Adrenal gland (tissue), 5 donors: ENCODE data around the gene SDK1.

Source experiments
- CTCF ChIP-seq, 6 experiments: fragments of 450-650 bp in 4 of 6; fragments of 200-600 bp in 2 of 6; sonication (generic) in 1 of 6; IDR thresholded peaks; 1 replicate in 5 of 6; 2 replicates in 1 of 6; pipeline versions ENCODE4 v1.5.1 to v1.8.0; 2016 to 2021; ENCODE audit warnings: antibody characterized with exemption in 6 of 6, mild to moderate bottlenecking in 2 of 6, moderate library complexity in 1 of 6
- POLR2A ChIP-seq, 2 donors: fragments of 450-650 bp; IDR thresholded peaks; one replicate each; pipeline ENCODE4 v1.6.1; 2017; ENCODE audit warnings: antibody characterized with exemption in 2 of 2, mild to moderate bottlenecking in 2 of 2, moderate library complexity in 1 of 2
- donor health status: DM: no; HTN: no; CAD: no.

DNA sequence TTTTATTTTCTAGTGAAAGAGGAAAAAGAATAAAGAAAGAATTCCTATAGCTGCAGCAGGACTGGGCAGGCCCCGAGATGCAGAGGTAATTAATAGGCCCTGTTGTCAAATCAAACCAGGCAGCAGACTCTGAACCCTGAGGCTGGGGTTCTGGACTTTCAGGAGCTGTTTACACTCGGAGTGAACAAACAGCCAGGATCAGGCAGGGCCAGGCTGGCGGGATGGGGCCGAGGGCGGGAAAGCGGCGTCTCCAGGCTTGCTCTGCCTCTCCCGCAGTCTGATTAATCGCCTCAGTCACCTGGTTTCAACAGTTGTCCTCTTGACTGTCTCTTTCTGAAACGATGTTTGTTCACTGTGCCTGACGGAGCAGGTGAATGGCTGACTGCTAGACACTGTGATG is 705.6 kb downstream of the SDK1 start:
- TF ChIP-seq CTCF (IDR thresholded peaks at IDR 0.05), result no peak
- TF ChIP-seq POLR2A (IDR thresholded peaks at IDR 0.05), result no peak
